Aorta (tissue), 5 donors: Measurements from ENCODE around the gene GNG10. TPM values are rescaled to one million over a fixed set of nuclear protein-coding genes. Genes with fewer than 3 reads are reported as not detected.
"Not testable (repeated sequence)": the region's sequence is repeated elsewhere in the genome, so short reads cannot be mapped to it uniquely, and the experiment has no call there.

ENCODE experiments used
- ATAC-seq: fragments of 200-7000 bp; cut with Tn5 transposase; one replicate; pipeline ENCODE4 v1.9.1; 2022; ENCODE audit warnings: moderate library complexity; ENCODE audit not compliant: low FRiP score
- DNase-seq, 2 donors: peaks; one replicate each; pipeline ENCODE4 v3.0.0-alpha.2; 2020
- H3K27ac ChIP-seq, 2 donors: one replicate each; pipeline ENCODE4 v1.5.1; 2013; ENCODE audit warnings: low read length in 2 of 2, mild to moderate bottlenecking in 2 of 2, moderate library complexity in 2 of 2, control low read depth in 1 of 2, inconsistent platforms in 1 of 2, low read depth in 1 of 2
- H3K27me3 ChIP-seq, 2 donors: one replicate each; pipeline ENCODE4 v1.6.1; 2013; ENCODE audit warnings: control low read depth in 1 of 2, low read length in 1 of 2, mild to moderate bottlenecking in 1 of 2, moderate library complexity in 1 of 2; ENCODE audit not compliant: insufficient read depth in 2 of 2, control insufficient read depth in 1 of 2
- H3K36me3 ChIP-seq, 2 donors: one replicate each; pipeline ENCODE4 v1.6.1; 2013; ENCODE audit warnings: control low read depth in 1 of 2, low read length in 1 of 2, mild to moderate bottlenecking in 1 of 2; ENCODE audit not compliant: insufficient read depth in 2 of 2, control insufficient read depth in 1 of 2
- H3K4me1 ChIP-seq, 2 donors: one replicate each; pipeline ENCODE4 v1.6.1; 2013; ENCODE audit warnings: low read length in 2 of 2, control low read depth in 1 of 2, mild to moderate bottlenecking in 1 of 2, moderate library complexity in 1 of 2; ENCODE audit not compliant: insufficient read depth in 2 of 2, control insufficient read depth in 1 of 2
- H3K4me3 ChIP-seq, 2 donors: one replicate each; pipeline ENCODE4 v1.5.1; 2013; ENCODE audit warnings: low read length in 2 of 2, control low read depth in 1 of 2, mild to moderate bottlenecking in 1 of 2
- H3K9me3 ChIP-seq: one replicate; pipeline ENCODE4 v1.6.1; 2013; ENCODE audit warnings: mild to moderate bottlenecking, low read length; ENCODE audit not compliant: control insufficient read depth
- WGBS, 2 donors: extraction: QIAGEN DNeasy Blood & Tissue Kit; methylation state at CpG; one replicate each; pipeline ENCODE4 v1.1.7; 2013; 5-methylcytosine and 5-hydroxymethylcytosine counted together
- intact Hi-C, 2 donors: fragments of 100-400 bp; cut with DNase I; formaldehyde crosslinking; loops; one replicate each; pipeline versions ENCODE4 v1.14.2 to v1.15.0; 2022
- polyA plus RNA-seq, 2 donors: library from polyadenylated mRNA; stranded (reverse); fragments of 200-250 nt; gene quantifications; one replicate each; pipeline ENCODE4 v1.2.3, GENCODE V29; 2013
- total RNA-seq, 2 donors: library from RNA; stranded (reverse); fragmentation: NEBNext Ultra II Directional; extraction: Animal tissue kit (Norgen Biotek cat#: 25700); gene quantifications; one replicate each; pipeline ENCODE4 v1.2.1, GENCODE V29; 2021
- donor health status: healthy with polysubstance abuse.
- donor health status: Bipolar disorder and iron deficiency.
- donor health status: DM: no; HTN: no; CAD: no.
- donor health status: DM: no; HTN: no; CAD: no.
- donor health status: DM: yes; HTN: yes; CAD: no.

The GNG10 gene
- total and polyA plus RNA-seq, 4 donors = 40.2 to 139 (median 44.9) TPM

GRCh38 chr9:111662576-111663300 lies 1.3 kb downstream of the GNG10 start:
- Histone ChIP-seq H3K27me3 (no peaks in the 10 kb centered on the region), H3K4me3 (peak overlapping the region; percentile 85 to 90), H3K27ac (no peak overlapping the region), H3K9me3 (no peaks in the 10 kb centered on the region), H3K36me3 (no peaks in the 10 kb centered on the region), H3K4me1 (no peaks in the 10 kb centered on the region)
- ATAC-seq (no peak), DNase-seq (no peak)
- WGBS, 2 donors = 41 to 42% methylated on average over 7 of the region's 7 CpGs
- intact Hi-C loops = loop anchor here in 1 of 2 donors (2.0 kb wide), 1 partner anchor 66 kb away; no protein-coding TSS in a partner anchor

GRCh38 chr9:111663301-111663823 lies 2.0 kb downstream of the GNG10 start:
- H3K9me3 ChIP-seq = no peaks in the 10 kb centered on the region
- no peak overlapping the region for H3K4me3 ChIP-seq
- no peaks in the 10 kb centered on the region for H3K4me1 ChIP-seq
- no peak overlapping the region for H3K27ac ChIP-seq
- 83 to 87% methylated on average over 5 of the region's 5 CpGs for WGBS, 2 donors
- intact Hi-C loops = loop anchor here in 1 of 2 donors (2.0 kb wide), 1 partner anchor 67 kb away; no protein-coding TSS in a partner anchor
- H3K36me3 ChIP-seq = no peaks in the 10 kb centered on the region
- no peak for DNase-seq
- ATAC-seq = no peak
- no peaks in the 10 kb centered on the region for H3K27me3 ChIP-seq

DNA sequence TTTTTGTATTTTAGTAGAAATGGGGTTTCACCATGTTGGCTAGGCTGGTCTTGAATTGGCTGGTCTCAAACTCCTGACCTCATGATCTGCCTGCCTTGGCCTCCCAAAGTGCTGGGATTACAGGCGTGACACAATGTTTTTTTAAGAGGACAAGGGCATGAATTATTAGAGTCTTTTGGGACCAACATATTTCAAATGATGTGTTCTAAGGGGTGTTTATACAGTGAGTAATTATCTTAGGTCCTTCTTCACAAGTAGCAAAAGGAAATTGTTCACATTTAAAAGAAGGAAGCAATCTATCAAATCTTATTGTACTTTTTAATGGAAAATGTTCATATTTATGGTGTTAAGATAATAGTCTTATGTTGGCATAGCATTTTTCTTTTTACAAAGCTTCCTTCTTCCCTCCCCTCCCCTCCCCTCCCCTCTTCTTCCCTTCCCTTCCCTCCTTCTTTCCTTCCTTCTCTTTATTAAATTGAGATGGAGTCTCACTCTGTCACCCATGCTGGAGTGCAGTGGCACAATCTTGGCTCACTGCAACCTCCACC lies 6.7 kb downstream of the GNG10 start:
- no peak for ATAC-seq
- Histone ChIP-seq H3K36me3 (no peaks in the 10 kb centered on the region), H3K4me1 (no peaks in the 10 kb centered on the region), H3K27me3 (no peaks in the 10 kb centered on the region), H3K27ac (no peak overlapping the region), H3K4me3 (no peak overlapping the region), H3K9me3 (no peaks in the 10 kb centered on the region)
- DNase-seq = no peak
- intact Hi-C loops = no loop called here
- WGBS, 2 donors = 59 to 68% methylated on average over 1 of the region's 1 CpG

DNA sequence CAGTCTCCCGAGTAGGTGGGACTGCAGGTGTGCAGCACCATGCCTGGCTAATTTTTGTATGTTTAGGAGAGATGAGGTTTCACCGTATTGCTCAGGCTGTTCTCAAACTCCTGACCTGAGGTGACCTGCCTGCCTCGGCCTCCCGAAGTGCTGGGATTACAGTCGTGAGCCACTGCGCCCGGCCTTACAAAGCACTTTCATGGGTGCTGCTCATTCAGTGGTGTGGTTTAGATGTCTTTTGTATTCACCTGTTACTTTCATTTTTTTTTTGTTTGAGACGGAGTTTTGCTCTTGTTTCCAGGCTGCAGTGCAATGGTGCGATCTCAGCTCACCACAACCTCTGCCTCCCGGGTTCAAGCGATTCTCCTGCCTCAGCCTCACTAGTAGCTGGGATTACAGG lies 7.2 kb downstream of the GNG10 start:
- H3K36me3 ChIP-seq, intact Hi-C loops, ATAC-seq, H3K27ac ChIP-seq, H3K4me1 ChIP-seq, H3K9me3 ChIP-seq, H3K27me3 ChIP-seq, DNase-seq, H3K4me3 ChIP-seq: not testable (repeated sequence)
- WGBS, 2 donors = 90 to 94% methylated on average over 11 of the region's 11 CpGs

DNA sequence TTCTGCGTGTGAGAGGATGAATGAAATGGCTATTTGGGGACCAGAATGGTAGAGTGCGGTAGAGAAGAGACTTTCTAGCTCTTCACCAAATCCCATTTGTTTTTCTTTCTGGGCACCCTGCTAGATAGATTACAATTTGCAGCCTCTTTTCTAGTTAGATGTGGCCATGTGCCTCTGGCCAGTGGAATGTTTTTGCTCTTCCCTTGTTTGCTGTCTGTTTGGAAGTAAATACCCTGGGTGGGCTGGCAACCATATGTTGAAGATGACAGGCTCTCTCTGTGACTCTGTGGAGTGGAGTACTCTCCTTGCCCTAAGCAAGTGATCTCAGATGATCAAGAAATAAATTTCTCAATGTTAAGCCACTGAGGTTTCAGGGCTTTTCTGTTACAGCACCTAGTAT lies 12.9 kb downstream of the GNG10 start:
- no peaks in the 10 kb centered on the region for H3K9me3 ChIP-seq
- no peak overlapping the region for H3K27ac ChIP-seq
- ATAC-seq = no peak
- 67 to 81% methylated on average over 2 of the region's 2 CpGs for whole genome bisulfite sequencing, 2 donors
- H3K4me1 ChIP-seq = no peaks in the 10 kb centered on the region
- intact Hi-C loops = no loop called here
- H3K36me3 ChIP-seq = peaks cover 3 to 6% of the 10 kb centered on the region in 2 donors
- H3K4me3 ChIP-seq = no peak overlapping the region
- no peaks in the 10 kb centered on the region for H3K27me3 ChIP-seq
- no peak for DNase-seq

GRCh38 chr9:111676116-111676515 lies 14.7 kb downstream of the GNG10 start:
- Histone ChIP-seq H3K9me3 (no peaks in the 10 kb centered on the region), H3K27me3 (no peaks in the 10 kb centered on the region), H3K4me1 (no peaks in the 10 kb centered on the region), H3K27ac (no peak overlapping the region), H3K36me3 (peaks cover 3 to 6% of the 10 kb centered on the region in 2 donors), H3K4me3 (no peak overlapping the region)
- DNase-seq = no peak
- WGBS, 2 donors = 97% methylated on average over 3 of the region's 3 CpGs
- intact Hi-C loops = no loop called here
- no peak for ATAC-seq

DNA sequence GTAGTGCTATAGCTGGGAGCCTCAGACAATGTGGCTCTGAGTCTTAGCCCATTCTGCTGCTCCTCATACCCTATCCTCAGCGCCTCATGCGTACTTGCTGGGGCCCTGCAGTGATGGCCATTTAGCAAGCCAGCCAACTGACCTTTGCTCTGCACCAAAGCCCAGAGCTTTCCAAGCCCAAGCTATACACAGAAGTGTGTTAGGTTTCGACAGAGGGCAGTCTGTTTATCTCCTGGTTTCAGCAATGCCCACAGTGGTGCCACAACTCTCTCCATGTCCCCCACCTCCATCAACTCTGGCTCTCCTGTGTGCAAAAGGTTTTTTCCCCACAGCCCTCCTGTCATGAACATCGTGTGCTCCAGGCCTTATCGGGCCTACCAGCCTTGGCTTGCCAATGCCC lies 16.9 kb downstream of the GNG10 start:
- H3K36me3 ChIP-seq = peaks cover 3 to 6% of the 10 kb centered on the region in 2 donors
- no peaks in the 10 kb centered on the region for H3K27me3 ChIP-seq
- WGBS, 2 donors = 94 to 98% methylated on average over 5 of the region's 5 CpGs
- H3K4me3 ChIP-seq = no peak overlapping the region
- no peaks in the 10 kb centered on the region for H3K4me1 ChIP-seq
- H3K9me3 ChIP-seq = no peaks in the 10 kb centered on the region
- intact Hi-C loops = no loop called here
- H3K27ac ChIP-seq = no peak overlapping the region
- no peak for DNase-seq
- ATAC-seq = no peak

GRCh38 chr9:111679199-111679598 lies 17.8 kb downstream of the GNG10 start:
- 90% methylated on average over 6 of the region's 6 CpGs for WGBS, 2 donors
- H3K36me3 ChIP-seq = peaks cover 3 to 6% of the 10 kb centered on the region in 2 donors
- no peaks in the 10 kb centered on the region for H3K4me1 ChIP-seq
- no peaks in the 10 kb centered on the region for H3K27me3 ChIP-seq
- no peaks in the 10 kb centered on the region for H3K9me3 ChIP-seq
- no peak overlapping the region for H3K4me3 ChIP-seq
- ATAC-seq (no peak), DNase-seq (no peak)
- H3K27ac ChIP-seq = no peak overlapping the region
- intact Hi-C loops = no loop called here

- H3K36me3 ChIP-seq = no peaks in the 10 kb centered on the region
- WGBS, 2 donors = 94 to 98% methylated on average over 1 of the region's 1 CpG
- ATAC-seq (no peak), DNase-seq (no peak)
- H3K27ac ChIP-seq = no peak overlapping the region
- H3K9me3 ChIP-seq = no peaks in the 10 kb centered on the region
- H3K4me1 ChIP-seq = no peaks in the 10 kb centered on the region
- no peaks in the 10 kb centered on the region for H3K27me3 ChIP-seq
- H3K4me3 ChIP-seq = no peak overlapping the region
- intact Hi-C loops = no loop called here
Measured at GRCh38 chr9:111683392-111683791, 22.0 kb downstream of the GNG10 start.
